ENCODE data around the gene PLEKHM3. TPM values are rescaled to one million over a fixed set of nuclear protein-coding genes. Genes with fewer than 3 reads are reported as not detected.

Gene PLEKHM3
- total and polyA plus RNA-seq, 2 of the 13 experiments (the other 11 are each of a cell fraction or from before 2014, with no cell fraction given), result 4.5 to 4.7 TPM

DNA sequence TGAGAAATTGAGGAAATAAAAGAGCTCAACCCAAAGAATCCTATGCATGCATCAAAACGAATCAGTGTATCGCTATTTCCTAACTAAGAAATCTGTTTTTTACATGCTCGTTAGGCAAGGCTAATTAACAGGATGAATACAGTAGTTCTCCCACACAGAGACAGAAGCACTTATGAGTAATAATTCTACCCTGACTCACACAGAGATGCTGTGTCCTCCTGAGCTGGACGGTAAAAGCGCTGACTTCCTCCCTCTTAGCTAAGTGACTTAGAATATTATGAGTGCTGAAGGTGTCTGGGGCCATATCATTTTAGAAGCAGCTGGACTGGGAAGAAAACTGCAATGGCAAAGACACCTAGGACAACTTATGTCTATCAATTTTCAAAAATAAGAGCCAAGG is 18.5 kb downstream of the PLEKHM3 start:
- no peak overlapping the region for H3K9ac ChIP-seq (ENCODE audit: insufficient read depth, low read depth, low read length)
- no peaks in the 10 kb centered on the region for H3K79me2 ChIP-seq (ENCODE audit: insufficient read depth, low read length)
- in situ Hi-C loops (cut with HindIII; ENCODE audit: extremely low pct_ligation_motif_present, low pct_unique_long_range_greater_than_20kb), result no loop called here
- no peaks in the 10 kb centered on the region for H3K9me3 ChIP-seq (ENCODE audit: low read length)
- no TSS peak for BruUV-seq (replicated peaks)
- H3K4me2 ChIP-seq (ENCODE audit: low read depth, low read length), result no peak overlapping the region
- intact Hi-C loops (cut with micrococcal nuclease; ENCODE audit: unreplicated experiment), result no loop called here
- DNase-seq (ENCODE audit: low spot score), result no peak
- FAIRE-seq, result no peak
- H3K4me3 ChIP-seq (replicated peaks in 1 of 3; ENCODE audit: insufficient read depth in 1 of 3, low read depth in 2 of 3, low read length in 3 of 3), result no peak overlapping the region
- TF ChIP-seq ZNF232 (CRISPR knock-in tag; IDR thresholded peaks at IDR 0.05; ENCODE audit: borderline replicate concordance) (no peak), ZNF326 (CRISPR knock-in tag; IDR thresholded peaks at IDR 0.05; ENCODE audit: borderline replicate concordance) (no peak), ATF7-NPFF (CRISPR knock-in tag; IDR thresholded peaks at IDR 0.05; ENCODE audit: low read depth) (no peak), SIX1 (CRISPR knock-in tag; IDR thresholded peaks at IDR 0.05; ENCODE audit: borderline replicate concordance) (no peak), SATB2 (CRISPR knock-in tag; IDR thresholded peaks at IDR 0.05) (no peak), MXI1 (IDR thresholded peaks at IDR 0.05; ENCODE audit: borderline replicate concordance, low read depth, low read length) (no peak), SOX5 (CRISPR knock-in tag; IDR thresholded peaks at IDR 0.05; ENCODE audit: borderline replicate concordance) (no peak), ZNF546 (CRISPR knock-in tag; conservative IDR thresholded peaks at IDR 0.05) (no peak), ZBTB20 (CRISPR knock-in tag; IDR thresholded peaks at IDR 0.05; ENCODE audit: borderline replicate concordance, low read depth) (no peak), ZNF768 (CRISPR knock-in tag; IDR thresholded peaks at IDR 0.05) (no peak), SPEN (CRISPR knock-in tag; IDR thresholded peaks at IDR 0.05; ENCODE audit: low read depth) (no peak)
- TF ChIP-seq, protein P1, sequence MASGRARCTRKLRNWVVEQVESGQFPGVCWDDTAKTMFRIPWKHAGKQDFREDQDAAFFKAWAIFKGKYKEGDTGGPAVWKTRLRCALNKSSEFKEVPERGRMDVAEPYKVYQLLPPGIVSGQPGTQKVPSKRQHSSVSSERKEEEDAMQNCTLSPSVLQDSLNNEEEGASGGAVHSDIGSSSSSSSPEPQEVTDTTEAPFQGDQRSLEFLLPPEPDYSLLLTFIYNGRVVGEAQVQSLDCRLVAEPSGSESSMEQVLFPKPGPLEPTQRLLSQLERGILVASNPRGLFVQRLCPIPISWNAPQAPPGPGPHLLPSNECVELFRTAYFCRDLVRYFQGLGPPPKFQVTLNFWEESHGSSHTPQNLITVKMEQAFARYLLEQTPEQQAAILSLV (CRISPR knock-in tag; IDR thresholded peaks at IDR 0.05; ENCODE audit: borderline replicate concordance), result no peak
- ATAC-seq, result no peak
- H4K20me1 ChIP-seq (ENCODE audit: insufficient read depth, low read length), result no peaks in the 10 kb centered on the region
- WGBS (ENCODE audit: low lambda C conversion rate), result 95% methylated on average over 5 of the region's 5 CpGs
- H3K4me1 ChIP-seq (ENCODE audit: insufficient read depth, low read length), result no peaks in the 10 kb centered on the region
- ChIA-PET POLR2A (no interaction called here), CTCF (ENCODE audit: low intra/inter-chr PET ratio, low total read pairs) (no interaction called here)
- H3K36me3 ChIP-seq (replicated peaks in 1 of 2; ENCODE audit: control insufficient read depth in 1 of 2, insufficient read depth in 2 of 2, low read length in 2 of 2), result no peaks in the 10 kb centered on the region
- no peak overlapping the region for H2AFZ ChIP-seq (ENCODE audit: low read length)
- no peaks in the 10 kb centered on the region for H3K27me3 ChIP-seq (ENCODE audit: control insufficient read depth in 1 of 2, insufficient read depth in 2 of 2, low read length in 2 of 2)
- no peak overlapping the region for H3K27ac ChIP-seq (ENCODE audit: extremely low read length, insufficient read depth, low read length)

All from HepG2 (cell line).